Nucleus accumbens (tissue), 56 donors: ENCODE data around the gene RNU1-2.
A peak's percentile ranks its signal among the peaks of the same experiment; 100 is the strongest.
"Not testable (repeated sequence)": the region's sequence is repeated elsewhere in the genome, so short reads cannot be mapped to it uniquely, and the experiment has no call there.

Source experiments
- DNase-seq, 56 donors: peaks; one replicate each; lab custom pipeline; 2025; lab: John Stamatoyannopoulos, UW

Gene RNU1-2

GRCh38 chr1:16895598-16896315, at the start of gene RNU1-2:
TSS of gene RNU1-2 (plus strand) at chr1:16895980.
- DNase-seq = peak in 55 of 56 donors; percentile 13 to 99 (median 86)

GRCh38 chr1:16856201-16856600, 39.6 kb upstream of the RNU1-2 start:
- not testable (repeated sequence) for DNase-seq

GRCh38 chr1:16859167-16860041, 36.4 kb upstream of the RNU1-2 start:
- not testable (repeated sequence) for DNase-seq

GRCh38 chr1:16860048-16860447, 35.7 kb upstream of the RNU1-2 start:
- DNase-seq = not testable (repeated sequence)

- not testable (repeated sequence) for DNase-seq
These were observed 33.9 kb upstream of the RNU1-2 start for GRCh38 chr1:16861832-16862245.

GRCh38 chr1:16862415-16862814, 33.4 kb upstream of the RNU1-2 start:
- not testable (repeated sequence) for DNase-seq

GRCh38 chr1:16863024-16863423, 32.8 kb upstream of the RNU1-2 start:
- DNase-seq = not testable (repeated sequence)

GRCh38 chr1:16866926-16867707, 28.7 kb upstream of the RNU1-2 start:
- DNase-seq = not testable (repeated sequence)

- not testable (repeated sequence) for DNase-seq
These were observed 27.0 kb upstream of the RNU1-2 start for GRCh38 chr1:16868787-16869186.

- not testable (repeated sequence) for DNase-seq
These were observed 25.8 kb upstream of the RNU1-2 start for GRCh38 chr1:16869996-16870395.

- not testable (repeated sequence) for DNase-seq
These were observed 24.6 kb upstream of the RNU1-2 start for GRCh38 chr1:16871171-16871570.

- DNase-seq = peak in 46 of 56 donors; percentile 8 to 90 (median 54)
These were observed 23.4 kb upstream of the RNU1-2 start for GRCh38 chr1:16872152-16873075.

- peak in 39 of 56 donors; percentile 3 to 83 (median 47) for DNase-seq
These were observed 22.5 kb upstream of the RNU1-2 start for GRCh38 chr1:16873076-16873879.

GRCh38 chr1:16874968-16875765, 20.6 kb upstream of the RNU1-2 start:
- not testable (repeated sequence) for DNase-seq

GRCh38 chr1:16881742-16882141, 14.0 kb upstream of the RNU1-2 start:
- not testable (repeated sequence) for DNase-seq

- DNase-seq = no peak
These were observed 12.8 kb upstream of the RNU1-2 start for GRCh38 chr1:16882986-16883385.

- not testable (repeated sequence) for DNase-seq
These were observed 11.3 kb upstream of the RNU1-2 start for GRCh38 chr1:16884487-16884886.
